ENCODE data around the gene HMGN2. TPM values are rescaled to one million over a fixed set of nuclear protein-coding genes. Genes with fewer than 3 reads are reported as not detected.

Gene HMGN2
- total RNA-seq, 1 donor from 2014 or later = 1,041 TPM

DNA sequence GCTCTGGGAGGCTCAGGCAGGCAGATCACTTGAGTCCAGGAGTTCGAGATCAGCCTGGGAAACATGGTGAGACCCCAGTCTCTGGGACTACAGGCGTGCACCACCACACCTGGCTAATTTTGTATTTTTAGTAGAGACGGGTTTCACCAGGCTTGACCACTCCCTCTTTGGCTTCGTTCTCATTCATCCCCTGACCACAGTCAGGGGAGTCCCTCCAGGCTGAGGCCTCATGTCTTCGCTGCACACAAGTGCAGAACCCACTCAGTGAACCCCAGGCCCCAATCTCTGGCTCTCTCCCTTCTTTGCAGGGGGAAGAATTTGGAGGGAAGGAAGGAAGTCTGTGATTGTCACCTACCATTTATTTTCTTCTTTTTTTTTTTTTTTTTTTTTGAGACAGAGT is 48.1 kb downstream of the HMGN2 start:
- peaks cover 11% of the 10 kb centered on the region for H3K27me3 Mint-ChIP-seq (ENCODE audit: low read depth)
- TF ChIP-seq, protein P1, sequence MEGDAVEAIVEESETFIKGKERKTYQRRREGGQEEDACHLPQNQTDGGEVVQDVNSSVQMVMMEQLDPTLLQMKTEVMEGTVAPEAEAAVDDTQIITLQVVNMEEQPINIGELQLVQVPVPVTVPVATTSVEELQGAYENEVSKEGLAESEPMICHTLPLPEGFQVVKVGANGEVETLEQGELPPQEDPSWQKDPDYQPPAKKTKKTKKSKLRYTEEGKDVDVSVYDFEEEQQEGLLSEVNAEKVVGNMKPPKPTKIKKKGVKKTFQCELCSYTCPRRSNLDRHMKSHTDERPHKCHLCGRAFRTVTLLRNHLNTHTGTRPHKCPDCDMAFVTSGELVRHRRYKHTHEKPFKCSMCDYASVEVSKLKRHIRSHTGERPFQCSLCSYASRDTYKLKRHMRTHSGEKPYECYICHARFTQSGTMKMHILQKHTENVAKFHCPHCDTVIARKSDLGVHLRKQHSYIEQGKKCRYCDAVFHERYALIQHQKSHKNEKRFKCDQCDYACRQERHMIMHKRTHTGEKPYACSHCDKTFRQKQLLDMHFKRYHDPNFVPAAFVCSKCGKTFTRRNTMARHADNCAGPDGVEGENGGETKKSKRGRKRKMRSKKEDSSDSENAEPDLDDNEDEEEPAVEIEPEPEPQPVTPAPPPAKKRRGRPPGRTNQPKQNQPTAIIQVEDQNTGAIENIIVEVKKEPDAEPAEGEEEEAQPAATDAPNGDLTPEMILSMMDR (conservative IDR thresholded peaks at IDR 0.05) = no peak
- H3K27ac Mint-ChIP-seq (ENCODE audit: unreplicated experiment) = no peak overlapping the region
- H3K4me1 Mint-ChIP-seq = no peaks in the 10 kb centered on the region
- DNase-seq (ENCODE audit: low read depth, low spot score) = no peak
- H3K9me3 Mint-ChIP-seq = no peaks in the 10 kb centered on the region
- H3K36me3 Mint-ChIP-seq (ENCODE audit: low read depth) = no peaks in the 10 kb centered on the region
- H3K4me3 Mint-ChIP-seq = no peak overlapping the region

DNA sequence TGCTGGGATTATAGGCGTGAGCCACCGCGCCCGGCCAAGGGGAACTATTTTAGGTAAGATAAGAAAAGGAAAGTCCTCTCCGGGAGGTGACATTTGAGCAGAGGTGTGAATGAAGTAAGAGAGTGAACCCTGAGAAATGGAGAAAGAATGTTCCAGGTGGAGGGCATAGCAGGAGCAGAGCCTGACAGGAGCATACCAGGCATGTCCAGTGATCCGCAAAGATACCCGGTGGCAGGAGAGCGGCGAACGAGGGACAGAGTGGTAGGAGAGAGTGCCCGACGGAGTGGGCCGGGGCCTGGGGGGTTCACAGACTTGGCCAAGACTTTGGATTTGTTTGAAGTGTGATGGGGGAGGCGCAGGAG is 49.4 kb downstream of the HMGN2 start:
- H3K4me3 Mint-ChIP-seq = peak overlapping the region; percentile 7

DNA sequence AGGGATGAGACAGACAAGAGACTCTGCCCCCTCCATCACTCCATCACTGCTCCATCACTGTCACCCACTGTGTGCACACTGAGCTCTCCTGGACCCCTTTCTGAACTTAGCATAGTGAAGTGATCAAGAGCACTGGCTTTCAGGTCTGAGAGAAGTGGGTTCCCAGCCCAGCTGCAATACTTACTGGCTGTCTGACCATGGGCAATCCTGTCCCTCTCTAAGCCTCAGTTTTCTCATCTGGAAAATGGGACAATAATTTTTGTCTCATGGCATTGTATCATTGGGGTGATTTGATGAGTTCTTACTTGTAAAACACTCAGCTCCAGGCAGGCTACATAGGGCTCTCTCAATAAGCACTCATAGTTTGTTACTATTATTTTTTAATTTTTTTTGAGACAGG is 49.8 kb downstream of the HMGN2 start:
- no peaks in the 10 kb centered on the region for H3K36me3 Mint-ChIP-seq (ENCODE audit: low read depth)
- no peaks in the 10 kb centered on the region for H3K4me1 Mint-ChIP-seq
- TF ChIP-seq, protein P1 (conservative IDR thresholded peaks at IDR 0.05) = no peak

More for the DNA sequence above, 49.4 kb downstream of the HMGN2 start:
- TF ChIP-seq, protein P1 (conservative IDR thresholded peaks at IDR 0.05) = no peak
- Mint-ChIP-seq H3K27me3 (ENCODE audit: low read depth) (peaks cover 11% of the 10 kb centered on the region), H3K27ac (ENCODE audit: unreplicated experiment) (no peak overlapping the region), H3K4me1 (no peaks in the 10 kb centered on the region), H3K9me3 (no peaks in the 10 kb centered on the region), H3K36me3 (ENCODE audit: low read depth) (no peaks in the 10 kb centered on the region)
- no peak for DNase-seq (ENCODE audit: low read depth, low spot score)

DNA sequence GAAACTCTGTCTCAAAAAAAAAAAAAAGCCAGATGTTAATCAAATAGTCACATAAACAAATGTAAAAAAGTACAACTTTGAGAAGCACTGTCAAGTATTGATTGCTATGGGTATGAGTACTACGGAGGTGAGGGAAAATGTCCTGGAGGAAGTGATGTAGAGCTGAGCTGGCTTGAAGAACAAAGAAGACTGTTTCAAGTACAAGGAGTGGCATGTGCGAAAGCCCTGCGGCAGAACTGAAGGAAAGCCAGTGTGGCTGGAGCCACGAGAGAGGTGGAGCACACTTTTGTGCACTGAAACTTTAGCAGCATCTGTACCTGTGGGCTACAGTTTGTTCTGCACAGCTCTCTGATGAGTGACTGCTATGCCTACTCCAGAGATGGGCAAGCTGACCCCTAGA is 51.9 kb downstream of the HMGN2 start:
- Mint-ChIP-seq H3K36me3 (ENCODE audit: low read depth) (no peaks in the 10 kb centered on the region), H3K27ac (ENCODE audit: unreplicated experiment) (no peak overlapping the region), H3K4me3 (no peak overlapping the region), H3K4me1 (peaks cover 2% of the 10 kb centered on the region), H3K9me3 (no peaks in the 10 kb centered on the region), H3K27me3 (ENCODE audit: low read depth) (peaks cover 11% of the 10 kb centered on the region)
- DNase-seq (ENCODE audit: low read depth, low spot score) = no peak
- TF ChIP-seq, protein P1 (conservative IDR thresholded peaks at IDR 0.05) = no peak

More for the DNA sequence above, 49.8 kb downstream of the HMGN2 start:
- no peak for DNase-seq (ENCODE audit: low read depth, low spot score)
- Mint-ChIP-seq H3K9me3 (no peaks in the 10 kb centered on the region), H3K4me3 (no peak overlapping the region), H3K27ac (ENCODE audit: unreplicated experiment) (no peak overlapping the region), H3K27me3 (ENCODE audit: low read depth) (peaks cover 11% of the 10 kb centered on the region)

Other genes with a start within 250 kb of the HMGN2 start
- gene CEP85, start 238.2 kb upstream of the HMGN2 start, total RNA-seq = 46.6 and 48.0 TPM in 2 replicates
- gene SH3BGRL3, start 192.4 kb upstream of the HMGN2 start, total RNA-seq = 97.9 and 100 TPM in 2 replicates
- gene UBXN11, start 165.8 kb upstream of the HMGN2 start, total RNA-seq = 33.5 and 35.5 TPM in 2 replicates
- not detected in 2 replicates for gene CD52, start 154.5 kb upstream of the HMGN2 start, total RNA-seq
- gene CRYBG2, start 118.3 kb upstream of the HMGN2 start, total RNA-seq = 3.8 and 6.3 TPM in 2 replicates
- not detected in 2 replicates for gene ZNF683, start 99.7 kb upstream of the HMGN2 start, total RNA-seq
- gene LIN28A, start 61.6 kb upstream of the HMGN2 start, total RNA-seq = 445 and 455 TPM in 2 replicates
- 34.9 and 40.1 TPM in 2 replicates for gene DHDDS, start 40.1 kb upstream of the HMGN2 start, total RNA-seq
- 41.6 and 43.8 TPM in 2 replicates for gene RPS6KA1, start 57.3 kb downstream of the HMGN2 start, total RNA-seq
- gene ARID1A, start 223.6 kb downstream of the HMGN2 start, total RNA-seq = 155 and 160 TPM in 2 replicates